KMS-11 (cell line): ENCODE results near the gene PKD1.

Experiments used
- H2AFZ ChIP-seq: fragments of 200-600 bp; sonication (generic); 2 replicates; pipeline ENCODE4 v1.6.1; 2016; ENCODE audit warnings: antibody characterized with exemption, mixed run types, low read depth
- H3K27ac ChIP-seq: fragments of 200-600 bp; sonication (generic); 2 replicates; pipeline ENCODE4 v1.6.1; 2016; ENCODE audit warnings: mild to moderate bottlenecking, mixed run types
- H3K27me3 ChIP-seq: fragments of 200-600 bp; sonication (generic); 2 replicates; pipeline ENCODE4 v1.6.1; 2017; ENCODE audit warnings: mild to moderate bottlenecking, low read depth, mixed run types, moderate library complexity; ENCODE audit not compliant: insufficient read depth
- H3K36me3 ChIP-seq: fragments of 200-600 bp; sonication (generic); 2 replicates; pipeline ENCODE4 v1.6.1; 2017; ENCODE audit warnings: mild to moderate bottlenecking, mixed run types; ENCODE audit not compliant: insufficient read depth
- H3K4me1 ChIP-seq: fragments of 200-600 bp; sonication (generic); 2 replicates; pipeline ENCODE4 v1.6.1; 2016; ENCODE audit warnings: mild to moderate bottlenecking, low read depth, mixed run types; ENCODE audit not compliant: poor library complexity, severe bottlenecking
- H3K4me2 ChIP-seq: fragments of 200-600 bp; sonication (generic); 2 replicates; pipeline ENCODE4 v1.7.0; 2016; ENCODE audit warnings: mild to moderate bottlenecking, mixed run types
- H3K4me3 ChIP-seq: fragments of 200-600 bp; sonication (generic); IDR thresholded peaks from 2 replicates; pipeline ENCODE4 v1.6.1; 2017; ENCODE audit warnings: low read depth, low read length, mixed read lengths; ENCODE audit not compliant: insufficient read depth
- H3K79me2 ChIP-seq: fragments of 200-600 bp; sonication (generic); 2 replicates; pipeline ENCODE4 v1.6.1; 2016; ENCODE audit warnings: low read depth, mixed run types; ENCODE audit not compliant: insufficient read depth
- H3K9ac ChIP-seq: fragments of 200-600 bp; sonication (generic); 2 replicates; pipeline ENCODE4 v1.6.1; 2016; ENCODE audit warnings: mild to moderate bottlenecking, mixed run types
- H4K20me1 ChIP-seq: fragments of 200-600 bp; sonication (generic); 2 replicates; pipeline ENCODE4 v1.6.1; 2016; ENCODE audit warnings: mild to moderate bottlenecking, mixed run types; ENCODE audit not compliant: insufficient read depth
- CTCF ChIP-seq: fragments of 200-600 bp; sonication (generic); conservative IDR thresholded peaks from 2 replicates; pipeline ENCODE4 v1.6.1; 2017; ENCODE audit warnings: low read depth, mild to moderate bottlenecking, antibody characterized with exemption, low read length, moderate library complexity, mixed read lengths

PKD1 gene

GRCh38 chr16:2086812-2087747 lies 48.6 kb downstream of the PKD1 start:
- Histone ChIP-seq H2AFZ (no peak overlapping the region), H3K79me2 (no peaks in the 10 kb centered on the region), H3K36me3 (0 out of 2 replicates have a peak, but pooled peaks cover 3% of the 10 kb centered on the region), H3K27ac (no peak overlapping the region), H3K4me3 (no peak overlapping the region), H4K20me1 (no peaks in the 10 kb centered on the region), H3K9ac (no peak overlapping the region), H3K4me1 (no peaks in the 10 kb centered on the region), H3K4me2 (no peak overlapping the region), H3K27me3 (no peaks in the 10 kb centered on the region)
- TF ChIP-seq CTCF = no peak

GRCh38 chr16:2086106-2086742 lies 49.5 kb downstream of the PKD1 start:
- Histone ChIP-seq H4K20me1 (no peaks in the 10 kb centered on the region), H3K79me2 (no peaks in the 10 kb centered on the region), H3K27ac (no peak overlapping the region), H3K4me3 (no peak overlapping the region), H3K4me1 (no peaks in the 10 kb centered on the region), H3K36me3 (0 out of 2 replicates have a peak, but pooled peaks cover 3% of the 10 kb centered on the region), H3K4me2 (no peak overlapping the region), H2AFZ (no peak overlapping the region), H3K27me3 (no peaks in the 10 kb centered on the region), H3K9ac (no peak overlapping the region)
- no peak for TF ChIP-seq CTCF

GRCh38 chr16:2085669-2086068 lies 50.0 kb downstream of the PKD1 start:
- H3K79me2 ChIP-seq = no peaks in the 10 kb centered on the region
- no peak overlapping the region for H2AFZ ChIP-seq
- H3K27me3 ChIP-seq = no peaks in the 10 kb centered on the region
- 0 out of 2 replicates have a peak, but pooled peaks cover 3% of the 10 kb centered on the region for H3K36me3 ChIP-seq
- H3K4me2 ChIP-seq = no peak overlapping the region
- no peak overlapping the region for H3K4me3 ChIP-seq
- no peaks in the 10 kb centered on the region for H3K4me1 ChIP-seq
- no peak overlapping the region for H3K9ac ChIP-seq
- no peak overlapping the region for H3K27ac ChIP-seq
- no peak for TF ChIP-seq CTCF
- H4K20me1 ChIP-seq = no peaks in the 10 kb centered on the region

- H4K20me1 ChIP-seq = no peaks in the 10 kb centered on the region
Measured at GRCh38 chr16:2084895-2085625, 50.6 kb downstream of the PKD1 start.

More at GRCh38 chr16:2084895-2085625, 50.6 kb downstream of the PKD1 start:
- Histone ChIP-seq H3K79me2 (no peaks in the 10 kb centered on the region), H2AFZ (no peak overlapping the region), H3K4me1 (no peaks in the 10 kb centered on the region), H3K36me3 (0 out of 2 replicates have a peak, but pooled peaks cover 3% of the 10 kb centered on the region), H3K4me2 (no peak overlapping the region), H3K4me3 (no peak overlapping the region), H3K27me3 (no peaks in the 10 kb centered on the region), H3K9ac (no peak overlapping the region), H3K27ac (no peak overlapping the region)
- no peak for TF ChIP-seq CTCF
